Neural progenitor cell (in vitro differentiated cells): ENCODE results near the gene RNF146. TPM values are rescaled to one million over a fixed set of nuclear protein-coding genes. Genes with fewer than 3 reads are reported as not detected.

ENCODE experiments used
- DNase-seq: peaks from one replicate; pipeline ENCODE4 v3.0.0-alpha.2; 2016; ENCODE audit warnings: low spot score
- H2AFZ ChIP-seq: fragments of 200-600 bp; sonication (generic); replicated peaks from 2 replicates; pipeline ENCODE4 v1.6.1; 2016; ENCODE audit warnings: antibody characterized with exemption
- H3F3A ChIP-seq: fragments of 200-600 bp; sonication (generic); 2 replicates; pipeline ENCODE4 v1.6.1; 2016; ENCODE audit warnings: antibody characterized with exemption, low read depth
- H3K27ac ChIP-seq: fragments of 200-600 bp; sonication (generic); 2 replicates; pipeline ENCODE4 v1.5.1; 2016; ENCODE audit warnings: mild to moderate bottlenecking
- H3K27me3 ChIP-seq: fragments of 200-600 bp; sonication (generic); 2 replicates; pipeline ENCODE4 v1.6.1; 2016; ENCODE audit warnings: mild to moderate bottlenecking, moderate library complexity
- H3K36me3 ChIP-seq: fragments of 200-600 bp; sonication (generic); 2 replicates; pipeline ENCODE4 v1.5.1; 2016
- H3K4me1 ChIP-seq: fragments of 200-600 bp; sonication (generic); 2 replicates; pipeline ENCODE4 v1.6.1; 2016; ENCODE audit warnings: mixed run types
- H3K4me2 ChIP-seq: fragments of 200-600 bp; sonication (generic); 2 replicates; pipeline ENCODE4 v1.6.1; 2016
- H3K4me3 ChIP-seq: fragments of 200-600 bp; sonication (generic); 2 replicates; pipeline ENCODE4 v1.5.1; 2016
- H3K79me2 ChIP-seq: fragments of 200-600 bp; sonication (generic); 2 replicates; pipeline ENCODE4 v1.6.1; 2016; ENCODE audit warnings: low read depth
- H3K9ac ChIP-seq: fragments of 200-600 bp; sonication (generic); 2 replicates; pipeline ENCODE4 v1.6.1; 2016
- H3K9me3 ChIP-seq: fragments of 200-600 bp; sonication (generic); 2 replicates; pipeline ENCODE4 v1.5.1; 2016; ENCODE audit warnings: low read depth
- H4K20me1 ChIP-seq: fragments of 200-600 bp; sonication (generic); 2 replicates; pipeline ENCODE4 v1.6.1; 2016; ENCODE audit warnings: low read depth
- H3K27ac Mint-ChIP-seq: 3 replicates; pipeline ENCODE4 v1.8.0; 2021; ENCODE audit warnings: mixed read lengths
- H3K27me3 Mint-ChIP-seq: 2 replicates; pipeline ENCODE4 v1.8.0; 2022; ENCODE audit warnings: low read depth, mild to moderate bottlenecking, inconsistent platforms, moderate library complexity, mixed read lengths; ENCODE audit not compliant: insufficient read depth
- H3K36me3 Mint-ChIP-seq: 3 replicates; pipeline ENCODE4 v1.8.0; 2021; ENCODE audit warnings: mixed read lengths
- H3K4me1 Mint-ChIP-seq: 3 replicates; pipeline ENCODE4 v1.8.0; 2021; ENCODE audit warnings: mixed read lengths
- H3K4me3 Mint-ChIP-seq: 3 replicates; pipeline ENCODE4 v1.8.0; 2021; ENCODE audit warnings: mild to moderate bottlenecking, moderate library complexity, mixed read lengths
- H3K9me3 Mint-ChIP-seq: 3 replicates; pipeline ENCODE4 v1.8.0; 2020; ENCODE audit warnings: mixed read lengths
- EZH2 ChIP-seq: fragments of 200-600 bp; sonication (generic); IDR thresholded peaks from 2 replicates; pipeline ENCODE4 v1.6.1; 2017; ENCODE audit warnings: antibody characterized with exemption, mild to moderate bottlenecking, moderate library complexity
- EZH2phosphoT487 ChIP-seq: fragments of 200-600 bp; sonication (generic); IDR thresholded peaks from 2 replicates; pipeline ENCODE4 v1.6.1; 2017; ENCODE audit warnings: antibody characterized with exemption
- total RNA-seq: library from RNA; depleted of rRNA; stranded (reverse); fragments of >200 nt; gene quantifications from 2 replicates; pipeline ENCODE4 v1.2.3, GENCODE V29; 2015; ENCODE audit warnings: low replicate concordance
- TF ChIP-seq, protein P1 (sequence below): fragments of 200-600 bp; sonication (generic); IDR thresholded peaks from 2 replicates; pipeline ENCODE4 v1.5.1; 2017; ENCODE audit warnings: antibody characterized with exemption, mild to moderate bottlenecking

RNF146 gene
- total RNA-seq, 1 donor from 2014 or later, result 115 TPM

DNA sequence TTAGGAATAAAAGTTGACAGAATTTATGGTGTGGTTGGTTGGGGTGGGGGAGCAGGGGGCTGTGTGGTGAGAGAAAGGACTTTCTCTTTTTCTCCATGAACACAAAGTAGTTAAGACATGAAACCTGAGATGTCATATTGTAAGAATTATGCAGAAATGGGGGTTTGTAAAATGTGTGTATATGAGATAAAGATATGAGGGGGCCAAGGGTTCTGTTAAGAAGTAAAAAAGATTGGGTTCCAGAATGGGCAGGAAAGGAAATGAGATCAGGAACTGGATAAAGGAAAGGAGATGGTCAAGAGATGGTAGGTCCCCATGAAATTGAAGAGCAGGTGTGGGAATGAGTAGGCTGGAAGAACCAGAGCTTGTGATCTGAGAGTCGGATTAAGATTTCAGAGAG lies 9.7 kb downstream of the RNF146 start:
- Mint-ChIP-seq H3K4me1 (peaks cover 3% of the 10 kb centered on the region), H3K4me3 (no peak overlapping the region), H3K36me3 (peaks cover 25% of the 10 kb centered on the region), H3K27me3 (peaks cover 3% of the 10 kb centered on the region), H3K27ac (no peak overlapping the region), H3K9me3 (peaks cover 2% of the 10 kb centered on the region)
- Histone ChIP-seq H3K4me3 (no peak overlapping the region), H3K27ac (no peak overlapping the region), H3K4me1 (peaks cover 11% of the 10 kb centered on the region), H3K9me3 (no peaks in the 10 kb centered on the region), H3K4me2 (no peak overlapping the region), H3K27me3 (no peaks in the 10 kb centered on the region), H2AFZ (no peak overlapping the region), H3K36me3 (peaks cover 6% of the 10 kb centered on the region), H3F3A (no peaks in the 10 kb centered on the region), H3K79me2 (peaks cover 100% of the 10 kb centered on the region), H3K9ac (no peak overlapping the region), H4K20me1 (peaks cover 96% of the 10 kb centered on the region)
- DNase-seq, result no peak
- TF ChIP-seq EZH2 (no peak), EZH2phosphoT487 (no peak)
- TF ChIP-seq, protein P1, sequence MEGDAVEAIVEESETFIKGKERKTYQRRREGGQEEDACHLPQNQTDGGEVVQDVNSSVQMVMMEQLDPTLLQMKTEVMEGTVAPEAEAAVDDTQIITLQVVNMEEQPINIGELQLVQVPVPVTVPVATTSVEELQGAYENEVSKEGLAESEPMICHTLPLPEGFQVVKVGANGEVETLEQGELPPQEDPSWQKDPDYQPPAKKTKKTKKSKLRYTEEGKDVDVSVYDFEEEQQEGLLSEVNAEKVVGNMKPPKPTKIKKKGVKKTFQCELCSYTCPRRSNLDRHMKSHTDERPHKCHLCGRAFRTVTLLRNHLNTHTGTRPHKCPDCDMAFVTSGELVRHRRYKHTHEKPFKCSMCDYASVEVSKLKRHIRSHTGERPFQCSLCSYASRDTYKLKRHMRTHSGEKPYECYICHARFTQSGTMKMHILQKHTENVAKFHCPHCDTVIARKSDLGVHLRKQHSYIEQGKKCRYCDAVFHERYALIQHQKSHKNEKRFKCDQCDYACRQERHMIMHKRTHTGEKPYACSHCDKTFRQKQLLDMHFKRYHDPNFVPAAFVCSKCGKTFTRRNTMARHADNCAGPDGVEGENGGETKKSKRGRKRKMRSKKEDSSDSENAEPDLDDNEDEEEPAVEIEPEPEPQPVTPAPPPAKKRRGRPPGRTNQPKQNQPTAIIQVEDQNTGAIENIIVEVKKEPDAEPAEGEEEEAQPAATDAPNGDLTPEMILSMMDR, result no peak

DNA sequence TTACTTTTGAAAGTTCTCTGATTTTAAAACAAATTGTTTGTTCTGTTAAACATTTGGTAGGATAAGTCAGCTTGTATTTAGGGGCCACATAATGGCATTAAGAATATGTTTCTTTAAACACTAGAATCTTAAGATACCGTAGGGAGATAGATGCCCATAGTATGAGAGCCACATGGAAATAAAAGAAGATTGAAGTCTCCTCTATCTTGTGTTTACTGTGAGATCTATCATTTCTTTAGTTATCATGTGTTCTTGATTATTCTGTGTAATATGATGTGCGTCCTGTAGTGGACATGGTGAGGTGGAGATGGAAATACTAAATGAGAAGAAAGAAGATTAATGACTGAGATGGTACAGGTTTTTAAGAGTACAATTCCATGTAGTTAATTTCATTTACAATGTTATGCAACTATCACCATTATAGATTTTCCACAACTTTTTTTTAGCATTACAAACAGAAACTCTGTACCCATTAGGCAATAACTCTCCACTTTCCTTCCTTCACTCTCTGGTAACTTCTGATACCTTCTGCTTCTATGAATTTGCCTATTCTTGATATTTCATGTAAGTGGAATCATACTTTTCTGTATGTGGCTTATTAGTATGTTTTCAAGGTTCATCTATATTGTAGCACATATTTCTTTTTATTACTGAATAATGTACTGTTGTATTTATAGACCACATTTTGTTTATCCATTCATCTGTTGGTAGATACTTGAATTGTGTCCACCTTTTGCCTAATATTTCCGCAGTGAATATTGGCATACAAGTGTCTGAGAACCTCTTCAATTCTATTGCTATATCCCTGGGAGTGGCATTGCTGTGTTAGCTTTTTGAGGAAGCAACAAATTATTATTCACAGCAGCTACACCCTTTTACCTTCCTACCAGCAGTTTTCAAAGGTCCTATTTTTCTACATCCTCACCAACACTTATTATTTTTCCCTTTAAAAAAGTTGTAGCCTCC lies 11.5 kb downstream of the RNF146 start:
- no peak for TF ChIP-seq EZH2
- no peak for TF ChIP-seq EZH2phosphoT487
- TF ChIP-seq, protein P1, result no peak
- H3K27ac Mint-ChIP-seq, result no peak overlapping the region
- Histone ChIP-seq H3K27ac (no peak overlapping the region), H3K4me2 (no peak overlapping the region), H3K4me1 (peaks cover 6% of the 10 kb centered on the region), H3K9ac (no peak overlapping the region), H2AFZ (no peak overlapping the region), H3K27me3 (no peaks in the 10 kb centered on the region), H3F3A (no peaks in the 10 kb centered on the region), H3K9me3 (no peaks in the 10 kb centered on the region), H3K79me2 (peaks cover 91% of the 10 kb centered on the region), H3K36me3 (peaks cover 15% of the 10 kb centered on the region), H4K20me1 (peaks cover 83% of the 10 kb centered on the region), H3K4me3 (no peak overlapping the region)
- H3K27me3 Mint-ChIP-seq, result peaks cover 3% of the 10 kb centered on the region
- H3K36me3 Mint-ChIP-seq, result peaks cover 25% of the 10 kb centered on the region
- DNase-seq, result no peak
- peaks cover 2% of the 10 kb centered on the region for H3K9me3 Mint-ChIP-seq
- no peaks in the 10 kb centered on the region for H3K4me1 Mint-ChIP-seq
- no peak overlapping the region for H3K4me3 Mint-ChIP-seq

DNA sequence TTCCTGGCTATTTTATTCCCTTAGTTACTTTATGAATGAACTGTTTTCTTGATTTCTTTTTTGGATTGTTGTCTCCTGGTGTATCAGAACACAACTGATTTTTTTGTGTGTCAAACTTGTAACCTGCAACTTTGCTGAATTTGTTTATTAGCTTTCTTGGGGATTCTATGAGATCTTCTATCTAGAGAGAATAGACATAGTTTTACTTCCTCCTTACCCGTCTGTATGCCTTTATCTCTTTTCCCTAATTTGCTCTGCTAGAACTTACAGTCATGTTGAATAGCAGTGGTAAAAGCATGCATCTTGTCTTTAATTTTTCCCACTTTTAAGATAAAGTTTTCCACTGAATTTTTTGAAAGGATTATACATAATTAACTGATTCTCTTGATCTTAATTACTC lies 13.2 kb downstream of the RNF146 start:
- no peak overlapping the region for H3K9ac ChIP-seq
- peaks cover 67% of the 10 kb centered on the region for H4K20me1 ChIP-seq
- no peaks in the 10 kb centered on the region for H3K4me1 ChIP-seq
- Mint-ChIP-seq H3K27ac (no peak overlapping the region), H3K4me1 (no peaks in the 10 kb centered on the region), H3K36me3 (peaks cover 24% of the 10 kb centered on the region), H3K4me3 (no peak overlapping the region), H3K27me3 (no peaks in the 10 kb centered on the region), H3K9me3 (no peaks in the 10 kb centered on the region)
- H3K4me3 ChIP-seq, result no peak overlapping the region
- no peak overlapping the region for H2AFZ ChIP-seq
- DNase-seq, result no peak
- peaks cover 15% of the 10 kb centered on the region for H3K36me3 ChIP-seq
- no peak overlapping the region for H3K27ac ChIP-seq
- peaks cover 78% of the 10 kb centered on the region for H3K79me2 ChIP-seq
- H3K4me2 ChIP-seq, result no peak overlapping the region
- H3F3A ChIP-seq, result no peaks in the 10 kb centered on the region
- no peaks in the 10 kb centered on the region for H3K27me3 ChIP-seq
- H3K9me3 ChIP-seq, result no peaks in the 10 kb centered on the region
- TF ChIP-seq, protein P1, result no peak
- TF ChIP-seq EZH2phosphoT487, result no peak
- TF ChIP-seq EZH2, result no peak
